Trophoblast cell (in vitro differentiated cells and primary cell): ENCODE measurements around the gene SNCG.
A peak's percentile ranks its signal among the peaks of the same experiment; 100 is the strongest.

Experiments used
- DNase-seq, 2 donors: peaks; one replicate each; pipeline ENCODE4 v3.0.0-alpha.2; 2016
- H2AFZ ChIP-seq: 2 replicates; pipeline ENCODE4 v1.6.1; 2013; ENCODE audit warnings: low read length, moderate library complexity, mild to moderate bottlenecking; ENCODE audit not compliant: insufficient read depth, poor library complexity
- H2AK5ac ChIP-seq: 2 replicates; pipeline ENCODE4 v1.6.1; 2013; ENCODE audit warnings: mild to moderate bottlenecking, low read length
- H2BK120ac ChIP-seq: 2 replicates; pipeline ENCODE4 v1.6.1; 2013; ENCODE audit warnings: low read length, mild to moderate bottlenecking, moderate library complexity; ENCODE audit not compliant: insufficient read depth, poor library complexity
- H2BK12ac ChIP-seq: 2 replicates; pipeline ENCODE4 v1.6.1; 2013; ENCODE audit warnings: mild to moderate bottlenecking, low read length, moderate library complexity
- H2BK5ac ChIP-seq: 2 replicates; pipeline ENCODE4 v1.6.1; 2013; ENCODE audit warnings: low read length, low read depth, moderate library complexity, mild to moderate bottlenecking; ENCODE audit not compliant: poor library complexity
- H3K14ac ChIP-seq: 2 replicates; pipeline ENCODE4 v1.6.1; 2013; ENCODE audit warnings: mild to moderate bottlenecking, low read length
- H3K18ac ChIP-seq: 2 replicates; pipeline ENCODE4 v1.6.1; 2013; ENCODE audit warnings: mild to moderate bottlenecking, low read length
- H3K23ac ChIP-seq: 2 replicates; pipeline ENCODE4 v1.6.1; 2013; ENCODE audit warnings: low read length
- H3K27ac ChIP-seq: 2 replicates; pipeline ENCODE4 v1.5.1; 2013; ENCODE audit warnings: low read depth, mild to moderate bottlenecking, inconsistent platforms, low read length, moderate library complexity
- H3K27me3 ChIP-seq: 2 replicates; pipeline ENCODE4 v1.6.1; 2013; ENCODE audit warnings: inconsistent platforms, mild to moderate bottlenecking, low read length, moderate library complexity; ENCODE audit not compliant: insufficient read depth
- H3K36me3 ChIP-seq, 2 experiments: 1 replicate in 1 of 2; 2 replicates in 1 of 2; pipeline ENCODE4 v1.6.1; 2013; ENCODE audit warnings: low read length in 2 of 2, mild to moderate bottlenecking in 2 of 2, moderate library complexity in 1 of 2; ENCODE audit not compliant: insufficient read depth in 2 of 2, control insufficient read depth in 1 of 2
- H3K4ac ChIP-seq: 2 replicates; pipeline ENCODE4 v1.6.1; 2013; ENCODE audit warnings: low read depth, mild to moderate bottlenecking, low read length, moderate library complexity
- H3K4me1 ChIP-seq, 2 experiments: 1 replicate in 1 of 2; 2 replicates in 1 of 2; pipeline ENCODE4 v1.6.1; 2013; ENCODE audit warnings: low read length in 2 of 2, mild to moderate bottlenecking in 2 of 2, moderate library complexity in 1 of 2; ENCODE audit not compliant: insufficient read depth in 2 of 2, control insufficient read depth in 1 of 2
- H3K4me2 ChIP-seq: 2 replicates; pipeline ENCODE4 v1.6.1; 2013; ENCODE audit warnings: inconsistent platforms, mild to moderate bottlenecking, low read length, moderate library complexity
- H3K4me3 ChIP-seq: 2 replicates; pipeline ENCODE4 v1.5.1; 2013; ENCODE audit warnings: mild to moderate bottlenecking, low read depth, low read length, inconsistent platforms
- H3K79me1 ChIP-seq: one replicate; pipeline ENCODE4 v1.6.1; 2013; ENCODE audit warnings: low read length
- H3K79me2 ChIP-seq: 2 replicates; pipeline ENCODE4 v1.6.1; 2013; ENCODE audit warnings: low read length, mild to moderate bottlenecking; ENCODE audit not compliant: control insufficient read depth, insufficient read depth, poor library complexity
- H3K9ac ChIP-seq: 2 replicates; pipeline ENCODE4 v1.6.1; 2013; ENCODE audit warnings: mild to moderate bottlenecking, low read length
- H3K9me3 ChIP-seq: 2 replicates; pipeline ENCODE4 v1.6.1; 2013; ENCODE audit warnings: low read depth, mild to moderate bottlenecking, control low read depth, inconsistent platforms, low read length; ENCODE audit not compliant: insufficient read depth
- H4K12ac ChIP-seq: 2 replicates; pipeline ENCODE4 v1.6.1; 2013; ENCODE audit warnings: low read depth, mild to moderate bottlenecking, low read length, moderate library complexity
- H4K8ac ChIP-seq: 2 replicates; pipeline ENCODE4 v1.6.1; 2013; ENCODE audit warnings: low read depth, mild to moderate bottlenecking, low read length, moderate library complexity
- H4K91ac ChIP-seq: one replicate; pipeline ENCODE4 v1.6.1; 2013; ENCODE audit warnings: low read depth, mild to moderate bottlenecking, low read length, moderate library complexity
- WGBS: extraction: QIAGEN DNeasy Blood & Tissue Kit; methylation state at CpG from one replicate; pipeline ENCODE4 v1.1.7; 2013; ENCODE audit warnings: missing lambda C conversion rate; ENCODE audit not compliant: insufficient read length, insufficient coverage; ENCODE audit errors: extremely low coverage; 5-methylcytosine and 5-hydroxymethylcytosine counted together

The SNCG gene

GRCh38 chr10:86943316-86944030 lies 14.9 kb upstream of the SNCG start:
- Histone ChIP-seq H3K14ac (no peak overlapping the region), H3K79me2 (no peaks in the 10 kb centered on the region), H4K12ac (no peak overlapping the region), H3K4me1 (peaks cover 0 to 3% of the 10 kb centered on the region in 2 experiments), H3K9ac (no peak overlapping the region), H3K27me3 (no peaks in the 10 kb centered on the region), H4K8ac (no peak overlapping the region), H4K91ac (no peak overlapping the region), H3K4me3 (no peak overlapping the region), H2BK120ac (no peak overlapping the region), H3K18ac (no peak overlapping the region), H2AK5ac (no peak overlapping the region), H2AFZ (no peak overlapping the region), H2BK12ac (no peak overlapping the region), H3K9me3 (peaks cover 6% of the 10 kb centered on the region), H3K23ac (no peak overlapping the region), H3K36me3 (no peaks in the 10 kb centered on the region), H3K4ac (no peak overlapping the region), H3K4me2 (no peak overlapping the region), H2BK5ac (no peak overlapping the region), H3K79me1 (peaks cover 2% of the 10 kb centered on the region), H3K27ac (no peak overlapping the region)
- DNase-seq = peak; percentile 28 to 60
- WGBS = no CpG with 5 or more reads among the region's 30 CpGs

- H3K18ac ChIP-seq = no peak overlapping the region
- H3K79me2 ChIP-seq = no peaks in the 10 kb centered on the region
- no peaks in the 10 kb centered on the region for H3K36me3 ChIP-seq
- no peak overlapping the region for H4K8ac ChIP-seq
- no peak overlapping the region for H2BK120ac ChIP-seq
- peaks cover 6% of the 10 kb centered on the region for H3K9me3 ChIP-seq
- no peak overlapping the region for H3K4me2 ChIP-seq
- no peaks in the 10 kb centered on the region for H3K27me3 ChIP-seq
- no peak overlapping the region for H3K4ac ChIP-seq
- H3K79me1 ChIP-seq = peaks cover 2% of the 10 kb centered on the region
- H2BK12ac ChIP-seq = no peak overlapping the region
- no peak overlapping the region for H3K4me3 ChIP-seq
- no peak overlapping the region for H4K91ac ChIP-seq
- H3K23ac ChIP-seq = no peak overlapping the region
- no peak overlapping the region for H3K27ac ChIP-seq
- H3K14ac ChIP-seq = no peak overlapping the region
- no peak overlapping the region for H2AK5ac ChIP-seq
- no peak overlapping the region for H4K12ac ChIP-seq
- DNase-seq = no peak
- H2AFZ ChIP-seq = no peak overlapping the region
- WGBS = no CpG with 5 or more reads among the region's 4 CpGs
- peaks cover 0 to 3% of the 10 kb centered on the region in 2 experiments for H3K4me1 ChIP-seq
- no peak overlapping the region for H3K9ac ChIP-seq
- H2BK5ac ChIP-seq = no peak overlapping the region
These were observed 14.4 kb upstream of the SNCG start for GRCh38 chr10:86944031-86944419.

GRCh38 chr10:86944471-86944870 lies 13.9 kb upstream of the SNCG start:
- no peak overlapping the region for H3K27ac ChIP-seq
- H4K8ac ChIP-seq = no peak overlapping the region
- no peak overlapping the region for H3K4me2 ChIP-seq
- no peak overlapping the region for H2BK12ac ChIP-seq
- no peak overlapping the region for H3K23ac ChIP-seq
- no peak overlapping the region for H2AFZ ChIP-seq
- no peak overlapping the region for H3K18ac ChIP-seq
- no peak overlapping the region for H3K9ac ChIP-seq
- no peaks in the 10 kb centered on the region for H3K36me3 ChIP-seq
- no peak overlapping the region for H3K4me3 ChIP-seq
- no peak overlapping the region for H3K4ac ChIP-seq
- no peak overlapping the region for H4K12ac ChIP-seq
- H3K14ac ChIP-seq = no peak overlapping the region
- H4K91ac ChIP-seq = no peak overlapping the region
- H3K4me1 ChIP-seq = peaks cover 0 to 3% of the 10 kb centered on the region in 2 experiments
- no peaks in the 10 kb centered on the region for H3K27me3 ChIP-seq
- H3K79me2 ChIP-seq = no peaks in the 10 kb centered on the region
- H2BK5ac ChIP-seq = no peak overlapping the region
- DNase-seq = peak in 1 of 2 donors; percentile 15
- no peak overlapping the region for H2AK5ac ChIP-seq
- no peak overlapping the region for H2BK120ac ChIP-seq
- H3K9me3 ChIP-seq = peaks cover 6% of the 10 kb centered on the region
- H3K79me1 ChIP-seq = peaks cover 2% of the 10 kb centered on the region

- Histone ChIP-seq H2BK5ac (no peak overlapping the region), H3K4me1 (peaks cover 0 to 3% of the 10 kb centered on the region in 2 experiments), H3K4me2 (no peak overlapping the region), H3K4me3 (no peak overlapping the region), H3K18ac (no peak overlapping the region), H3K27ac (no peak overlapping the region), H3K14ac (no peak overlapping the region), H2BK120ac (no peak overlapping the region), H3K9ac (no peak overlapping the region), H4K91ac (no peak overlapping the region), H3K23ac (no peak overlapping the region), H3K36me3 (no peaks in the 10 kb centered on the region), H4K12ac (no peak overlapping the region), H2BK12ac (no peak overlapping the region), H3K4ac (no peak overlapping the region), H3K27me3 (no peaks in the 10 kb centered on the region), H3K79me2 (no peaks in the 10 kb centered on the region), H2AFZ (no peak overlapping the region), H4K8ac (no peak overlapping the region), H3K79me1 (no peaks in the 10 kb centered on the region), H2AK5ac (no peak overlapping the region), H3K9me3 (peaks cover 6% of the 10 kb centered on the region)
- WGBS = no CpG with 5 or more reads among the region's 3 CpGs
- no peak for DNase-seq
These were observed 13.5 kb upstream of the SNCG start for GRCh38 chr10:86944907-86945306.
